ENCODE data around the gene PLK3.
A peak's percentile ranks its signal among the peaks of the same experiment; 100 is the strongest.
"Not testable (repeated sequence)": the region's sequence is repeated elsewhere in the genome, so short reads cannot be mapped to it uniquely, and the experiment has no call there.

The PLK3 gene

GRCh38 chr1:44788120-44788860 lies 11.9 kb upstream of the PLK3 start, which contains the start of gene BEST4:
Gene BEST4, minus strand, starts transcription at chr1:44788170. Its CDS starts 465 bp downstream, at chr1:44787705.
- DNase-seq: no peak

GRCh38 chr1:44790968-44791801 lies 9.0 kb upstream of the PLK3 start:
- no peak for DNase-seq

GRCh38 chr1:44792736-44793502 lies 7.3 kb upstream of the PLK3 start:
- DNase-seq: no peak

- not testable (repeated sequence) for DNase-seq
Measured at GRCh38 chr1:44797886-44798285, 2.3 kb upstream of the PLK3 start.

GRCh38 chr1:44798481-44799365 lies 1.5 kb upstream of the PLK3 start:
- no peak for DNase-seq

- peak; percentile 56 for DNase-seq
Measured at GRCh38 chr1:44801491-44802305, 1.5 kb downstream of the PLK3 start.

- no peak for DNase-seq
Measured at GRCh38 chr1:44802306-44803061, 2.3 kb downstream of the PLK3 start.

- no peak for DNase-seq
Measured at GRCh38 chr1:44803062-44803311, 2.8 kb downstream of the PLK3 start.

- DNase-seq: peak; percentile 33
Measured at GRCh38 chr1:44803312-44804095, 3.3 kb downstream of the PLK3 start.

- peak; percentile 27 for DNase-seq
Measured at GRCh38 chr1:44805311-44806024, 5.3 kb downstream of the PLK3 start.

- DNase-seq: peak; percentile 40
Measured at GRCh38 chr1:44806025-44806703, 6.0 kb downstream of the PLK3 start.

- DNase-seq: peak; percentile 39
Measured at GRCh38 chr1:44806704-44807363, 6.7 kb downstream of the PLK3 start, which contains the start of gene DYNLT4. Gene DYNLT4, minus strand, starts transcription at chr1:44807351. Its CDS starts 683 bp downstream, at chr1:44806668.

- DNase-seq: peak; percentile 94
Measured at GRCh38 chr1:44807364-44808062, 7.3 kb downstream of the PLK3 start.

GRCh38 chr1:44808063-44808937 lies 8.1 kb downstream of the PLK3 start, which contains the start of gene BTBD19:
Gene BTBD19, plus strand, starts transcription at chr1:44808523. Its CDS starts 298 bp downstream, at chr1:44808821.
- DNase-seq: peak; percentile 84

GRCh38 chr1:44808938-44809917 lies 9.1 kb downstream of the PLK3 start:
- peak; percentile 92 for DNase-seq

All from CD4-positive, alpha-beta T cell treated with Interleukin-10 for 1 hour (primary cell).